ENCODE data around the gene SPINT1. TPM values are rescaled to one million over a fixed set of nuclear protein-coding genes. Genes with fewer than 3 reads are reported as not detected.

Gene SPINT1, protein sequence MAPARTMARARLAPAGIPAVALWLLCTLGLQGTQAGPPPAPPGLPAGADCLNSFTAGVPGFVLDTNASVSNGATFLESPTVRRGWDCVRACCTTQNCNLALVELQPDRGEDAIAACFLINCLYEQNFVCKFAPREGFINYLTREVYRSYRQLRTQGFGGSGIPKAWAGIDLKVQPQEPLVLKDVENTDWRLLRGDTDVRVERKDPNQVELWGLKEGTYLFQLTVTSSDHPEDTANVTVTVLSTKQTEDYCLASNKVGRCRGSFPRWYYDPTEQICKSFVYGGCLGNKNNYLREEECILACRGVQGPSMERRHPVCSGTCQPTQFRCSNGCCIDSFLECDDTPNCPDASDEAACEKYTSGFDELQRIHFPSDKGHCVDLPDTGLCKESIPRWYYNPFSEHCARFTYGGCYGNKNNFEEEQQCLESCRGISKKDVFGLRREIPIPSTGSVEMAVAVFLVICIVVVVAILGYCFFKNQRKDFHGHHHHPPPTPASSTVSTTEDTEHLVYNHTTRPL
- polyA plus RNA-seq (2013, experiment 1 of 2; ENCODE audit: insufficient read length): 0.38 TPM
- polyA plus RNA-seq (2013, experiment 2 of 2; ENCODE audit: insufficient read length): 0.19 TPM

DNA sequence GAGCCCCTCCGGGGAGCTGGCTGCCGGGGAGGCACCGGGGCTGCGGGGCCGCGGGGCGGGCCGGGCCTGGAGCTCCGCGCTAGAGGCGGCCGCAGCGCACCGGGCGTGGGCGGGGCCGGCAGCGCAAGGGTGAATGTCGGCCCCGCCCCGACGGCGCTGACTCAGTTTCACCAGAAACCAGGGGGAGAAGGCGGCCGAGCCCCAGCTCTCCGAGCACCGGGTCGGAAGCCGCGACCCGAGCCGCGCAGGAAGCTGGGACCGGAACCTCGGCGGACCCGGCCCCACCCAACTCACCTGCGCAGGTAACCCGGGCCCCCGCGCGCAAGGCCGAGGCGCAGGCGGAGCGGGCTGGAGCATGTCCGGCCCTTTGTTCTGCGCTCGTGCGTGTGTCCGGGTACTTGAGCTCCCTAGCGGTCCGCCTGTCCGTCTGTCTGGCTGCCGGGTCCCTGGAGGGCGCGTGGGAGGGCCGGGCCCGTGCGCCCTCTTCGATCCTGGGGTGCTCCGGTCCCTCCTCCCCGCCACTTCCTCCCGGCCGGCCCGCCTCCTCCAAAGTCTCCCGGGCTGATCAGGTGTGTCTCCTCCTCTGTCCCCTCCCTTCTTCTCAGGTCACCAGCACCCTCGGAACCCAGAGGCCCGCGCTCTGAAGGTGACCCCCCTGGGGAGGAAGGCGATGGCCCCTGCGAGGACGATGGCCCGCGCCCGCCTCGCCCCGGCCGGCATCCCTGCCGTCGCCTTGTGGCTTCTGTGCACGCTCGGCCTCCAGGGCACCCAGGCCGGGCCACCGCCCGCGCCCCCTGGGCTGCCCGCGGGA is at the start of gene SPINT1:
SPINT1 (plus strand) TSS at position 164 of the 811 bp plus-strand sequence; CDS start at position 671, 507 bp downstream.
- DNase-seq: no peak

DNA sequence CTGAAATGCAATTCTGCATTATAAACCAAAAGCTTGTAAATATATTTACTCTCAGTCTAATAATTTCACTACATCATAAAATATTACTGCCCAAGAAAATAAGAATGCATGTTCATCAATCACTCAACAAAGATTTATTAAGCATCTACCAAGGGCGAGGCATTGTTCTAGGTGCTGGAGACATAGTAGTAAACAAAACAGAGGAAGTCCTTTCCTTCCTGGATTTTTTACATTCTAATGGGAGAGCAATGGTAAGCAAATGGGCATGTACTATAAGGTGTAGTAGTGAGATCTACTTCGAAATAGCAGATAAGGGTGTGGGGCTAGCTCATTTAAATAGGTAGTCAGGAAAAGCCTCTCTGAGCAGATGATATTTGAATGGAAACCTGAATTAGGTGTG is 47.8 kb upstream of the SPINT1 start:
- DNase-seq: no peak

DNA sequence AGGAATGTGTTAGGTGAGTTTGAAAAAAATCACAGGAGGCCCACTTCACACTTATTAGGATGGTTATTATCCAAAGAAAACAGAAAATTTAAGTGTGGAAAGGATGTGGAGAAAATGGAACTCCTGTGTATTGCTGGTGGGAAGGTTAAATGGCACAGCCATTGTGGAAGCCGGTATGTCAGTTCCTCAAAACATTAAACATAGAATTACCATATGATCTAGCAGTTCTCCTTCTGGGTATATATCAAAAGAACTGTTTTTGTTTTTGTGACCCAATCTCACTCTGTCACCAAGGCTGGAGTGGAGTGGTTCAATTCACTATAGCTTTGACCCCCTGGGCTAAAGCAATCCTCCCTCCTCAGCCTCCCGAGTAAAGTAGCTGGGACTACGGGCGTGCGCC is 47.3 kb upstream of the SPINT1 start:
- DNase-seq: no peak

DNA sequence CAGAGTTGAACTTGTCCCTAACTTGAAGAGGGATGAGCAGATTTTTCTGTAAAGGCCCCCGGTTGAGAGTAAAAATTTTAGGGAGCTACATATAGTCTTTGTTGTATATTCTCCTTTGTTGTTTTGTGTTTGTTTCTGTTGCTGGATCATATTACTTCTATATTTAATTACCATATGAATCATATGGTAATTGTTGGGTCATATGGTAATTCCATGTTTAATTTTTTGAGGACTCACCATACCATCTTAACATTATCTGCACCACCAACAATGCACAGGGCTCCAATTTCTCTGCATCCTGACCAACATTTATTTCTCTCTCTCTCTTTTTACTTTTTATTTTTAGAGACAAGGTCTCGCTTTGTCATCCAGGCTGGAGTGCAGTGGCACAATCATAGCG is 44.3 kb upstream of the SPINT1 start:
- no peak for DNase-seq

DNA sequence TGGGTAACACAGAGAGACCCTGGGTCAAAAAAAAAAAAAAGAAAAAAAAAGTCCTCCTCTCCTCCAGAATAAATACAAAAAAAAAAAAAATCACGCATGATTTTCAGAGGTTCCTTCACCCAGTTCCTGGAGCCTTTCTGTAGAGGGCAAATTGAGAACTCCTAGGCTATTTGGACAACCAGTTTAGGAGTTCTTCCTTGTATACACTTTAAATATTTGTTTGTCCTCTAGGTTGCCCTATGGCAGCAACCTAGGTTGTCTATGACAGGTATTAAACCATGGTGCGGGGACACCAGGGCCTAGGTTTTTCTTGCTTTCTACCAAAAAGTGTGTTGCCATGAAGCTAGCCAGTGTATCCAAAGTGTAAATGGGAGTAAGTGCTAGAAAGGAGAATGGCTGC is 40.8 kb upstream of the SPINT1 start:
- DNase-seq: no peak

DNA sequence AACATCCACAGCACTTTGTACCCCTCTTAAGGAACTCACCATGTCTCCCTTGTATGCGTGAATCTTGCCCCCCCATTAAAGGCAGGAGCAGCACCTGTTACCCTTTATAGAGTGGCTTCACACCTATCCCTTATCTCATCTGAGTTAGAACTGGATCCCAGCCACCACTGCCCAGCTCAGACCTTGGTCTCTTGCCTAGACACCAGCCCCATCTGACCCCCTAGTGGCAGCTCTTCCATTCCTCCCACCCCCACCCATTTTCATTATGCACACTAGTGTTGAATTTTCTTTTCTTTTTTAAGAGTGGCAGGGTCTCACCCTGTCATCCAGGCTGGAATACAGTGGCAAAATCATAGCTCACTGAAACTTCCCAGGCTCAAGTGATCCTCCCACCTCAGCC is 40.2 kb upstream of the SPINT1 start:
- DNase-seq: no peak

DNA sequence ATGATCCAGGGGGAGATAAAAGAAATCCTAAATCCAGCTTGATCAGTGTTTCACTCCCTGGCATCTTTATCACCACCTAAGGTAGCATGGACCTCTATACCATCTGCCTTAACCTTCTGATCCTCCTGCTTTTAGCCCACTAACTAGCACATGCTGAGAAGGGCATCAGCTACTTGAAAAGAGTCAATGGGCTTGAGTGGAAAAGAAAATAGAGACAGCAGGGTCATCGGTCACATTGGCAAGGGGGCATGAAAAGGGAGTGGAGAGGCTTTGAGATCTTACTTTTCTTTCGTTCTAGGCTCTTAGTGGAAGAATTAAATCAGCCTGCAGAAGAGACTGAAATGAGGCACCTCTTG is 37.2 kb upstream of the SPINT1 start:
- DNase-seq: no peak

DNA sequence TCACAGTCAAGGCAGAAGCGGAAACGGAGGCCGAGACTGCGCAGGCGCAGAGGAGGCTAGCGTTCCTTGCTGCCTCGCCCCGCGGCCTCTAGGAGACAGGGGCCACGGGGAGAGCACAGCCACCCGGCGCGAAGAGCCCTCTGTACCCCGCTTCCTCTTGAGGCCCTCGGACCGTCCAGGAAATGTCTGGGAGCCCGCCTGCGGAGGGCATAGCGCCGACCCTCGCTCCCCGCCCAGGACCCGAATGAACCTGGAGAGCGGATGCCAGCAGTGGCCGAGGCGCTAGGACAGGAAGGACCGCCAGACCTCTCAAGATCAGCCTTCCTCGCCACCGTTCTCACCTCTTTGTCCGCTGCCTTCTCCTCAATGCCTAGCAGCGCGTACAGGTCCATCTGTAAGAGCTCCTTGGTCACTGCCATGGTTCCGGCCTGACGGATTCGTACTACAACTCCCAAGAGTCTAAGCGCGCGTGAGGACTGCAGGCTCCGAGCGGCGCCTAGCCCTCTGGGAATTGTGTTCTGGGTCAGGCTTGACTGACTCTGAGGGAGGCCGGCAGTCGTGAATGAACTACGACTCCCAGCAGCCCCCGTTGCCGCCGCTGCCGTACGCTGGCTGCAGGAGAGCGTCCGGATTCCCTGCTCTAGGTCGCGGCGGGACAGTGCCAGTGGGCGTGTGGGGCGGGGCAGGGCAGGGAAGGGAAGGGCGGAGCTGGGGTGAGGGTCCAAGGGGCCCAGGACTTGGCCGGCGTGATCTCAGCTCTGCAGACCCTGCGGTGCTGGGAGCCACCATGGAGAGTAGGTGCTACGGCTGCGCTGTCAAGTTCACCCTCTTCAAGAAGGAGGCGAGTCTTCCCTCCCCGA is 36.6 kb upstream of the SPINT1 start, which contains the start of the genes DNAJC17 and ZFYVE19:
DNAJC17 (minus strand) TSS at position 446 of the 860 bp plus-strand sequence; CDS start at position 419, 27 bp downstream.
ZFYVE19 (plus strand) TSS at position 62 of the 860 bp plus-strand sequence; CDS start at position 563, 501 bp downstream.
- DNase-seq: peak; percentile 99

DNA sequence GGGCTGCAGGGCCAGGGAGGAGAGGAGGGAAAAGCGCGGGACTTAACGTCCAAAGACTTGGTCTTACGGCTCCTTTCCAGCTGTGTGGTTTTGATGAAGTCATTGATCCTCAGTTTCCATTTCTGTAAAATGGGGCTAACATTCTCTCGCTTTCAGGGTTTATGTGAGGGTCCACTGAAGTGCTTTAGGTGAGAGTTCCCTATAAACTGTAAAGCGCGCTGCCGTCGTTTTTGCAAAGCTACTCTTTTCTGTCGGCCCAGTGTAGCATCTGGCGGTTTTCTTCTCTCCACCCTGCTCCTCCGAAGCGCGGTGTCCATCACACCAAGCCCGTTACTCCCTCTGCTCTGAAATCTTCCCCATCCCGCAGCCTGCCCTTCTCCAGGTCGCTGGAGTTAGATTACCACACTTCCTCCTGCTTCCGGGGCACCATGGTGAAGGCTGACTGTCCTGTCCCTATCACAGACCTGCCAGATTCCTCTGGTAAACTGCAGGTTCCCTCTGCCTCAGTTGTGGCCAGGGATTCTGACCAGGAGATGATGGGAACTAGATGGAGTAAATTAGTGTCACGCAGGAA is 35.9 kb upstream of the SPINT1 start:
- no peak for DNase-seq

DNA sequence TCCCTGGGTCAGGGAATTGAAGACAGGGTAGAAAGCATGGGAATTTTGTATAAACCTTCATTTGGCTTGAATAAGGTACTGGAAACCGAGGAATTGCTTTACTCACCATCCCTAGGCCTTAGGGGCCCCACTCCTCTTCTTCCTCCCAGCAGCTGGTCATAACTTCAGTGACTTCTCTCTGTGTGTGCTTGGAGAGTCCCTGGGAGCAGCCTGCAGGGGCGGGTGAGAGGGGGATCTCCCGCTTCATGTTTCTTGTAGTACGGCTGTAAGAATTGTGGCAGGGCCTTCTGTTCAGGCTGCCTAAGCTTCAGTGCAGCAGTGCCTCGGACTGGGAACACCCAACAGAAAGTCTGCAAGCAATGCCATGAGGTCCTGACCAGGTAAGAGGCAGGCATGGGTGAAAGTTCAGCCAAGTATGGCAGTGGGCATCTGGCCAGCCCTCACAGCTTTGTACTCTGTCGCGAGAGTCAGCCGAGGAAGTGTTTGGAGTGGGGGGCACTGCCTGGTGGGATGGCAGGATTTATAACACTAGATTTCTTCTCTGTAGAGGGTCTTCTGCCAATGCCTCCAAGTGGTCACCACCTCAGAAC is 34.9 kb upstream of the SPINT1 start:
- no peak for DNase-seq

DNA sequence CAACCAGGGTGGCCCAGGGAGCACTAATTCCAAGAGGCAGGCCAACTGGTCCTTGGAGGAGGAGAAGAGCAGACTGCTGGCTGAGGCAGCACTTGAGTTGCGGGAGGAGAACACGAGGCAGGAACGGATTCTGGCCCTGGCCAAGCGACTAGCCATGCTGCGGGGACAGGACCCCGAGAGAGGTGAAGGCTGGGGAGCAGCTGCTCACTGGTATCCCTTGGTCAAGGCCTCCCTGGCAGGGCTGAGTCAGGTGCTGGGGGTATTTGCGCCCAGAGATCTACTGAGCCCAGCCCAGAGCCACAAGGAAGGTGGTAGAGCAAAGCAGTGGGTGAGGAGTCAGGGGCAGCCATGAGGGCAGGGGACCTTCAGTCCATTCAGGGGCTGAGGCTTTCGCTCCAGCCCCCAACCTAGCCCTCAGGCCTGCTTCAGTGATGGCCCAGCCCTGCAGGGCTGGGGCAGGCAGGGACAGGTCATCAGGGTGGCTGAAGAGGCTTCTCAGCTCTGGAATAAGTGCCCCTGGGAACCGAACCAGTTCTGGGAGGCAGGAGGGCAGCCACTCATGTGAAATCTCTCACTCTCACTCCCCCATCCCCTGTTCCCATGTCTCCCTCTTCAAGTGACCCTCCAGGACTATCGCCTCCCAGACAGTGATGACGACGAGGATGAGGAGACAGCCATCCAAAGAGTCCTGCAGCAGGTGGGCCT is 31.0 kb upstream of the SPINT1 start:
- no peak for DNase-seq

DNA sequence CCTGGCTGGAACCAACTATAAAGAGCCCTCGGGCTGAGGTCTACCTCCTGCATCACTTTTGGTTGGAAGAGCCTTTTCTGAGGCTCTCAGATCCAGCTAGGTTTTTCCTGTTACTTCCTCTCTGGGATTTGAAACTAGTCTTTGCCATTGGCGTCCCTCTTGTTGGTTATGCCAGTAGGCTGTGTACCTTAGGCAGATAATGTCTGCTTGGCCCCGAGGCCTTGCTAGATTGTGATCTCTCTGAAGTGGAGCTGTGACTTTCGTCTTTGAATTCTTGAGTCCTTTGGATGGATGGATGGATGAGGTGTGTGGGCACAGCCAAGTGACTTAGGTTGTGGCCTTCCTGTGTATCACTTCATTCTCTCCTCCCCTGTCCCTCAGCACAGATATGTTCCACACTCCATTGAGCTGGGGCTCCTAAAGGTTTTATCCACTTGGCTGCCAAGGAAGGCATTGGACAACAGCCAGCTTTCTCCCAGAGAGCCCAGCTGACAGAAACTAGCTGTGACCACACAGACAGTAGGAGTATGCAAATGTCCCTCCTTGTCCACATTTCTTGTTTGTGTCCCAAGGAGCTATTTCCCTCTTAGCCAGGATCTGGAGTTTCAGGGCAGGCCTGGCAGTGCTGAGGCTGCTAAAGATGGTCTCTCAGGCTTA is 28.7 kb upstream of the SPINT1 start:
- DNase-seq: no peak

DNA sequence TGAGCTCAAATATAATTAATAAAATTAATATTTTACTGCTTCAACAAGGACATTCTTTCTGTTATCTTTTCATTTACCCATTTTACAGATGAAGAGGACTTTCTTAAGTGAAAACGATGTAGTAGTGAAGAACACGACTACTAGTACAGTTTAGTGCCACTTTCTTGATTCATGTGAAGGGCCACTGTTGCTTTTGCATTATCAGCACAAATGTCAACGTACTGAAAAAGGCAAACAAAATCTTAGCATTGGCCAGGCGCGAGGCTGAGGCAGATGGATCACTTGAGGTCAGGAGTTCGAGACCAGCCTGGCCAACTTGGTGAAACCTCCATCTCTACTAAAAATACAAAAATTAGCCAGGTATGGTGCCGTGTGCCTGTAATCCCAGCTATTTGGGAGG is 24.8 kb upstream of the SPINT1 start:
- no peak for DNase-seq

DNA sequence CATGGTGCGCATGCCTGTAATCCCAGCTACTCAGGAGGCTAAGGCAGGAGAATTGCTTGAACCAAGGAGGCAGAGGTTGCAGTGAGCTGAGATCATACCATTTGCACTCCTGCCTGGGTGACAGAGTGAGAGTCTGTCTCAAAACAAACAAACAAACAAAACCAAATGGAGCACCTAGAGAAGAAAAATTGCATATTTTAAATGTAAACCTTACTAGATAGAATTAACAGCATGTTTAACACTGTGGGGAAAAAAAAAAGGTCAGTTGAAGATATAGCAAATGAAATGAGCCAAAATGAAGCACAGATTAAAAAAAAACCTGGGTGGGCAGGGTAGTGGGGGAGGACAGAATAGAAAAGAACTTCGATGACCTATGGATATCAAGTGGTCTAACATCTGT is 22.7 kb upstream of the SPINT1 start:
- no peak for DNase-seq

DNA sequence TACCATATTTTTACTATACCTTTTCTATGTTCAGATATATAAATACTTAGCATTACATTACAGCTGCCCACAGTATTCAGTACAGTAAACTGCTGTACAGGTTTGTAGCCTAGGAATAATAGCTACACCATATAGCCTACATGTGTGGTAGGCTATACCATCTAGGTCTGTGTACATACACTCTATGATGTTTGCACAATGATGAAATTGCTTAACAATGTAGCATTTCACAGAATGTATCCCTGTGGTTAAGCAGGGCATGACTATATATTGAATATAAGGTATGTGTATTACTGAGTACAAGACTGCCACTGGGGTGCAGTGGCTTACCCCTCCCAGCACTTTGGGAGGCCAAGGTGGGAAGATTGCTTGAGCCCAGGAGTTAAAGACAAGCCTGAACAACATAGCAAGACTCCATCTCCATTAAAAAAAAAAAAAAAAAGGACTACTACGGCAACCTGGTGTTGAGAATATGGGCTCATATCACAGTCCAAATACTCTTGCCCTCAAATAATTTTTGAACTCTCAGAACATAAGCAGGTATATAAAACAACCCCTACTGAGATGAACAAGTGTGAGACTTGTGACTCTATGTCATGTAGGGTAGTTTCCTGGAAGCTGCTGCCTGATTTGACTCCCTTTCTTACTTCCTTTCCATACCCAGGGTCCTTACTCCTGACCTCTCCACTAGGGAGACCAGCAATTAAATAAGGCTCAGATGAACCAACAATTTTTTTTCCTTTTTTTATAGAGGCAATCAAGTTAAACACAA is 20.1 kb upstream of the SPINT1 start:
- DNase-seq: peak; percentile 40

DNA sequence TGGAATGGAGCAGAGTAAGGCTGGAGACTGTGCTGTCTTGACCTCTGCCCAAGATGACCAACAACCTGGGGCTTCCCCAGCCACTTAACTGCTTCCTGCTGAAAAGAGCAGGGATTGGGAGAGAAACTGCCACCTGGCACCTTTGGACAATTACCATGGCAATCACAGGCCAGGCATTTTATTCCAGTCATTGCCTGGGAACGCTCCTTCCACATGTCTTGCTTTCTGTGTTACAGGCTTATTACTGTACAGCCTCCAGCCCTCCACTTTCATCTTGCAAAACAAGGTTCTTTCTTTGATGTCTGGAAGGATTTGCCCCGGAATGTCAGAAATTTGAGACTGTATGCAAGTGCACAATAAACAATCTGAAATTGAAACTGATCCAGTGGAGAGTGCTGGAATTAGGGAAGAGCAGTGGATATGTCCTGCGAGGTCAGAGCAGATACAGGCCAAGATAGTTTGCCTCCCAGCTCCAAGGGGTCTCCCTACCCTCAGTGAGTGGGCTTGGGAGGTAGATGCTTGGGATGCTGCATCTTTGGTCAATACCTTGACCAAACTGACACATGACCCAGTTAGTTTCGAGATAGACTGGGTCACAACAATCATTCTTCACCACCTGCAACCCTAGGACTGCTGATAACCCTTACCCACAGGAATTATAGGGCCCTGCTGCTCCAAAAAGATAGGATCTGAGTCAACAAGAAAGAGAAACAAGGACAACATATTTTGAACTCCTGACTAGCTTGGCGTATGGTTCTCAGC is 18.0 kb upstream of the SPINT1 start:
- DNase-seq: no peak

DNA sequence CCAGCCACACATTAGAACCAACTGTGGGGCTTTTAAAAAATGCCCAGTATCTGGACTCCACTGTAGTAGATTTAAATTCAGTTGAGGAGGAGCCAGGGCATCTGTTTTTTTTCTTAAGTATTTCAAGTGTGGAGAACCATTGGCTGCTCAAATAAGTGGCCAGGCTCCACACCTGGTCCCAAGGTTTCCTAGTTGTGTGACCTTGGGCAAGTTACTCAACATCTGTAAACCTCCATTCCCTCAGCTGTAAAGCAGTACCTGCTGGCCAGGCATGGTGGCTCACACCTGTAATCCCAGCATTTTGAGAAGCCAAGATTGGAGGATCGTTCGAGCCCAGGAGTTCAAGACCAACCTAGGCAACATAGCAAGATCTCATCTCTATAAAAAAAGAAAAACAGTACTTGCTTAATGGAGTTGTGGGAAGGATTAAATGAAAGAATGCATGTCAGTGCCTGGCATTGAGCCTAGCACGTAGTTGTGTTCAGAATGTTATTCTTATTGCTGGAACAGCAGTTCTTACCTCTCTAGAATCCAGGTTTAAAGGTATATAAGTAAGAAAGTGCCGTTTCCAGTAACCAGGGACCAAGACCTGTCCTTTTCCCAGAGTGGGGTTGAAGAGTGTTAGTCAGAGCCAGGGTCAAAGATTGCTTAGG is 17.3 kb upstream of the SPINT1 start:
- DNase-seq: no peak

DNA sequence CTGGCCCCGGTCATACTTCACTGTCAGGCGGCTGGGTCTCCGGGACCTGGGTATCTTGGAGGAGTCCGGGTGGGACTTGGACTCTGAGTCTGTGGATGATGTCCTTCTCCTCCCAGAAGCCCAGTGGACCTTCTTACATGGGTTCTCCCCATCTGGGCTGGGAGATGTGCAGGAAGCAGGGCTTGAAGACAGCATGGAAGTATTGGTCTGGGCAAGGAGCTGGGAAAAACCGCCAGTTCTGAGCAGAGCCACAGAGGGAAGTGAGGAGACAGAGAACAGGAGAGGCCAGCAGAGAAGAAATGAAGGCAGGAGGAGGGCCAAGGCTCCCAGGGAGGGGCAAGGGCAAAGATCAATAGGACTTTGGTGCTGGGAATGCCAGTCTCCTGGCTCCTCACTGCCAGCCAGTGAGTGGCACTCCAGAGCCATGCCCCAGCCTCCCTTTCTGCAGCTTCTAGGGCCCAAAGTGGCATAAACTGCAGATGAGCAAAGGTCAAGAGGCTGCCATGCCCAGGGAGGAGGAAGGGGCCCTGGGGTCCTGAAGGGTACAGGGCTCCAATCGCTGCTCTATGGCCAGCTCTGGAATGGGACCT is 15.3 kb upstream of the SPINT1 start, which contains the start of gene PPP1R14D:
PPP1R14D (minus strand) TSS at position 262 of the 590 bp plus-strand sequence; CDS start at position 195, 67 bp downstream.
- DNase-seq: no peak
